GM18498 (cell line): Measurements from ENCODE around the gene SH3BP5.

Experiments
- ATAC-seq: cut with Tn5 transposase; IDR thresholded peaks from one replicate; pipeline ENCODE4 v1.9.1; 2021; ENCODE audit warnings: mild to moderate bottlenecking, moderate library complexity; ENCODE audit not compliant: unreplicated experiment

SH3BP5 gene

GRCh38 chr3:15260531-15260930, 71.9 kb downstream of the SH3BP5 start:
- ATAC-seq: no peak

- no peak for ATAC-seq
Measured at GRCh38 chr3:15258720-15259119, 73.7 kb downstream of the SH3BP5 start.

GRCh38 chr3:15256861-15257341, 75.5 kb downstream of the SH3BP5 start:
- ATAC-seq: no peak

- ATAC-seq: no peak
Measured at GRCh38 chr3:15255215-15255614, 77.2 kb downstream of the SH3BP5 start.

- ATAC-seq: no peak
Measured at GRCh38 chr3:15253023-15253697, 79.2 kb downstream of the SH3BP5 start.

GRCh38 chr3:15246186-15246585, 86.2 kb downstream of the SH3BP5 start:
- no peak for ATAC-seq

- ATAC-seq: no peak
Measured at GRCh38 chr3:15243822-15244482, 88.4 kb downstream of the SH3BP5 start.

- ATAC-seq: no peak
Measured at GRCh38 chr3:15241341-15241740, 91.0 kb downstream of the SH3BP5 start.

- no peak for ATAC-seq
Measured at GRCh38 chr3:15229262-15229661, 103.1 kb downstream of the SH3BP5 start.

- ATAC-seq: no peak
Measured at GRCh38 chr3:15228147-15228546, 104.2 kb downstream of the SH3BP5 start.

- no peak for ATAC-seq
Measured at GRCh38 chr3:15223685-15224572, 108.5 kb downstream of the SH3BP5 start.

- ATAC-seq: no peak
Measured at GRCh38 chr3:15221574-15222217, 110.7 kb downstream of the SH3BP5 start.

- no peak for ATAC-seq
Measured at GRCh38 chr3:15220661-15221060, 111.7 kb downstream of the SH3BP5 start.

- no peak for ATAC-seq
Measured at GRCh38 chr3:15220056-15220455, 112.3 kb downstream of the SH3BP5 start.

- no peak for ATAC-seq
Measured at GRCh38 chr3:15218689-15219088, 113.7 kb downstream of the SH3BP5 start.

- ATAC-seq: no peak
Measured at GRCh38 chr3:15217841-15218267, 114.5 kb downstream of the SH3BP5 start.

GRCh38 chr3:15217011-15217671, 115.2 kb downstream of the SH3BP5 start:
- no peak for ATAC-seq

GRCh38 chr3:15216501-15216900, 115.9 kb downstream of the SH3BP5 start:
- ATAC-seq: no peak

- no peak for ATAC-seq
Measured at GRCh38 chr3:15215996-15216395, 116.4 kb downstream of the SH3BP5 start.

GRCh38 chr3:15214758-15215157, 117.6 kb downstream of the SH3BP5 start:
- no peak for ATAC-seq
